Left ventricle myocardium inferior (tissue), 1 donor: ENCODE data around the gene RDH8. TPM values are rescaled to one million over a fixed set of nuclear protein-coding genes. Genes with fewer than 3 reads are reported as not detected.
"Not testable (repeated sequence)": the region's sequence is repeated elsewhere in the genome, so short reads cannot be mapped to it uniquely, and the experiment has no call there.

Experiments used
- DNase-seq: peaks from one replicate; pipeline ENCODE4 v3.0.0-alpha.2; 2020
- H3K27ac ChIP-seq: fragments of 200-600 bp; replicated peaks from 2 replicates; pipeline ENCODE4 v1.8.0; 2021
- H3K27me3 ChIP-seq: fragments of 200-600 bp; 2 replicates; pipeline ENCODE4 v1.8.0; 2021; ENCODE audit warnings: low read depth
- H3K36me3 ChIP-seq: fragments of 200-600 bp; 2 replicates; pipeline ENCODE4 v1.8.0; 2021
- H3K4me1 ChIP-seq: fragments of 200-600 bp; 2 replicates; pipeline ENCODE4 v1.8.0; 2021
- H3K4me3 ChIP-seq: fragments of 200-600 bp; 2 replicates; pipeline ENCODE4 v1.8.0; 2021; ENCODE audit warnings: mild to moderate bottlenecking, moderate library complexity
- H3K9me3 ChIP-seq: fragments of 200-600 bp; replicated peaks from 2 replicates; pipeline ENCODE4 v1.8.0; 2021
- intact Hi-C: fragments of 100-400 bp; cut with micrococcal nuclease; formaldehyde crosslinking; loops from one replicate; pipeline ENCODE4 v1.11.0; 2022
- total RNA-seq: library from RNA; stranded (reverse); fragmentation: NEBNext Ultra II Directional; extraction: Animal tissue kit (Norgen Biotek cat#: 25700); gene quantifications from one replicate; pipeline ENCODE4 v1.2.1, GENCODE V29; 2021
- TF ChIP-seq, protein P1 (sequence below): fragments of 200-600 bp; IDR thresholded peaks from 2 replicates; pipeline ENCODE4 v1.8.0; 2021; ENCODE audit warnings: antibody characterized with exemption, mild to moderate bottlenecking, borderline replicate concordance
- donor health status: DM: no; HTN: yes; CAD: no; lungs with severe emphysema.

The RDH8 gene
- total RNA-seq, 1 donor from 2014 or later, result not detected

DNA sequence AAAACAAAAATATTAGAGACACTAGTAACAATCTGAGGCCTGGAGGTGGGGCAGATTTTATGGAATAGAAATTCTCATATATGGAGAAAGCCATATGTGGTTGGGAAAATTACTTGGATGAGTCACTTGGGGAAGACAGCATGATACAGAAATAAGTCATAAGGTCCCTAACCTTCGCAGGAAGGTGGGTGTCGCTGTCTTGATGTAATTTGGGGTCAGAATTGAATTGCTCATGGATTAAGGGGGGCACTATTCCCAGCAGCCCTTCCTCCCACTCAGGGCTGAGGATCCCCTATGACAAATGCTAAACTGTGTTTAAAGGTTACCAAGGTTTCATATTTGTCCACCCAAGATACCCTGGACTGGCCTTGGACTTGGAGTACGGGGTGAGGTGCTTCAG, 5.0 kb downstream of the RDH8 start:
- H3K4me3 ChIP-seq, result no peak overlapping the region
- no peaks in the 10 kb centered on the region for H3K36me3 ChIP-seq
- no peaks in the 10 kb centered on the region for H3K4me1 ChIP-seq
- H3K27ac ChIP-seq, result no peak overlapping the region
- intact Hi-C loops, result no loop called here
- H3K9me3 ChIP-seq, result no peaks in the 10 kb centered on the region
- TF ChIP-seq, protein P1, sequence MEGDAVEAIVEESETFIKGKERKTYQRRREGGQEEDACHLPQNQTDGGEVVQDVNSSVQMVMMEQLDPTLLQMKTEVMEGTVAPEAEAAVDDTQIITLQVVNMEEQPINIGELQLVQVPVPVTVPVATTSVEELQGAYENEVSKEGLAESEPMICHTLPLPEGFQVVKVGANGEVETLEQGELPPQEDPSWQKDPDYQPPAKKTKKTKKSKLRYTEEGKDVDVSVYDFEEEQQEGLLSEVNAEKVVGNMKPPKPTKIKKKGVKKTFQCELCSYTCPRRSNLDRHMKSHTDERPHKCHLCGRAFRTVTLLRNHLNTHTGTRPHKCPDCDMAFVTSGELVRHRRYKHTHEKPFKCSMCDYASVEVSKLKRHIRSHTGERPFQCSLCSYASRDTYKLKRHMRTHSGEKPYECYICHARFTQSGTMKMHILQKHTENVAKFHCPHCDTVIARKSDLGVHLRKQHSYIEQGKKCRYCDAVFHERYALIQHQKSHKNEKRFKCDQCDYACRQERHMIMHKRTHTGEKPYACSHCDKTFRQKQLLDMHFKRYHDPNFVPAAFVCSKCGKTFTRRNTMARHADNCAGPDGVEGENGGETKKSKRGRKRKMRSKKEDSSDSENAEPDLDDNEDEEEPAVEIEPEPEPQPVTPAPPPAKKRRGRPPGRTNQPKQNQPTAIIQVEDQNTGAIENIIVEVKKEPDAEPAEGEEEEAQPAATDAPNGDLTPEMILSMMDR, result no peak
- DNase-seq, result no peak
- H3K27me3 ChIP-seq, result peaks cover 69% of the 10 kb centered on the region

DNA sequence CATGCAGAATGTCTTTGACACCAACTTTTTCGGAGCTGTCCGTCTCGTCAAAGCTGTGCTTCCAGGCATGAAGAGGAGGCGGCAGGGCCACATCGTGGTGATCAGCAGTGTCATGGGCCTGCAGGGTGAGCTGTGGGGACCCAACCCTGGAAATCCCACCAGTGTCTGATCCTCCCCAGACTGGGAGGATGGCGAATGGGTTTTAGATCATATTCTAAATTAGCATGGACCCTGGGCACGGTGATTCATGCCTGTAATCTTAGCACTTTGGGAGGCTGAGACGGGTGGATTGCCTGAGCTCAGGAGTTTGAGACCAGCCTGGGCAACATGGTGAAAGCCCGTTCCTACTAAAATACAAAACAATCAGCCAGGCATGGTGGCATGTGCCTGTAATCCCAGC, 5.5 kb downstream of the RDH8 start:
- H3K27ac ChIP-seq, result no peak overlapping the region
- no peaks in the 10 kb centered on the region for H3K4me1 ChIP-seq
- no peaks in the 10 kb centered on the region for H3K9me3 ChIP-seq
- H3K27me3 ChIP-seq, result peaks cover 69% of the 10 kb centered on the region
- H3K36me3 ChIP-seq, result no peaks in the 10 kb centered on the region
- no peak overlapping the region for H3K4me3 ChIP-seq
- intact Hi-C loops, result no loop called here
- DNase-seq, result no peak
- TF ChIP-seq, protein P1, result no peak

- intact Hi-C loops, result no loop called here
- no peaks in the 10 kb centered on the region for H3K4me1 ChIP-seq
- peaks cover 69% of the 10 kb centered on the region for H3K27me3 ChIP-seq
- TF ChIP-seq, protein P1, result no peak
- no peak for DNase-seq
- H3K27ac ChIP-seq, result no peak overlapping the region
- no peaks in the 10 kb centered on the region for H3K9me3 ChIP-seq
- no peak overlapping the region for H3K4me3 ChIP-seq
- H3K36me3 ChIP-seq, result no peaks in the 10 kb centered on the region
Measured at GRCh38 chr19:10019246-10019645, 6.0 kb downstream of the RDH8 start.

- H3K27me3 ChIP-seq, result peaks cover 69% of the 10 kb centered on the region
- DNase-seq, result no peak
- no peaks in the 10 kb centered on the region for H3K4me1 ChIP-seq
- no peaks in the 10 kb centered on the region for H3K36me3 ChIP-seq
- H3K9me3 ChIP-seq, result no peaks in the 10 kb centered on the region
- intact Hi-C loops, result no loop called here
- H3K27ac ChIP-seq, result no peak overlapping the region
- H3K4me3 ChIP-seq, result no peak overlapping the region
- TF ChIP-seq, protein P1, result no peak
Measured at GRCh38 chr19:10020851-10021250, 7.6 kb downstream of the RDH8 start.

GRCh38 chr19:10021446-10021845, 8.2 kb downstream of the RDH8 start:
- H3K4me1 ChIP-seq, result no peaks in the 10 kb centered on the region
- H3K4me3 ChIP-seq, result no peak overlapping the region
- no peaks in the 10 kb centered on the region for H3K36me3 ChIP-seq
- intact Hi-C loops, result no loop called here
- H3K9me3 ChIP-seq, result no peaks in the 10 kb centered on the region
- no peak for DNase-seq
- H3K27ac ChIP-seq, result no peak overlapping the region
- H3K27me3 ChIP-seq, result peaks cover 71% of the 10 kb centered on the region
- TF ChIP-seq, protein P1, result no peak

DNA sequence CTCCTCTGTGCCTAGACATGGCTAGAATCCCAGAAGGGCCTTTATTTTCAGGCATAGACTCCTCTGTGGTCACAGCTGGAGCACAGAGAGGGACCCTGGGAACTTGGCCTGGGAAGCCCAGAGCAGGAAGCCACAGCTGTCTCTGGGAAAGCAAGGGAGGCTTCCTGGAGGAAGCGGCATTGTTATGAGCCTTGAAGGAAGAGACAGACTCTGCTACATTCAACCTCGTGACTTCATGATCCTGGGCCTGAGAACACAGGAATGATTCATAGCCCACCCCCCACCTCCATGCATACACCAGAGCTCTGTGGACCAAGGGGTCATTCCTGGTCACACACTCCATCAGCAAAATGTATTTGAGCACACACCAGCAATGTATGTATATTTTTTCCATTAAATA, 8.6 kb downstream of the RDH8 start:
- TF ChIP-seq, protein P1, result no peak
- no peaks in the 10 kb centered on the region for H3K9me3 ChIP-seq
- H3K4me3 ChIP-seq, result no peak overlapping the region
- H3K36me3 ChIP-seq, result no peaks in the 10 kb centered on the region
- no peak overlapping the region for H3K27ac ChIP-seq
- H3K4me1 ChIP-seq, result no peaks in the 10 kb centered on the region
- intact Hi-C loops, result no loop called here
- no peak for DNase-seq
- H3K27me3 ChIP-seq, result peaks cover 71% of the 10 kb centered on the region

DNA sequence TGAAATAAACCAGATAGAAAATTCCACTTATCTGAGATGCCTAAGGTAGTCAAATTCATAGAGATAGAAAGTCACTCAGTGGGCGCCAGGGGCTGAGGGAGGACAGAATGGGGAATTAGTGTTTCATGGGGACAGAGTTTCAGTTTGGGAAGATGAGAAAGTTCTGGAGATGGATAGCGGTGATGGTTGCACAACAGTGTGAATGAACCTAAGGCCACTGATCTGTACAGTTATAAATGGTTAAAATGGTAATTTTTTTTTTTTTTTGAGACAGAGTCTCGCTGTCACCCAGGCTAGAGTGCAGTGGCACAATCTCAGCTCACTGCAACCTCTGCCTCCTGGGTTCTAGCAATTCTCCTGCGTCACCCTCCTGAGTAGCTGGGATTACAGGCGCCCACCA, 9.8 kb downstream of the RDH8 start:
- H3K27ac ChIP-seq, intact Hi-C loops, DNase-seq, H3K36me3 ChIP-seq, H3K4me3 ChIP-seq, H3K4me1 ChIP-seq, H3K9me3 ChIP-seq: not testable (repeated sequence)
- peaks cover 65% of the 10 kb centered on the region for H3K27me3 ChIP-seq
